Stimulated activated CD4-positive, alpha-beta T cell treated with anti-CD3 and anti-CD28 coated beads, Interleukin-4, amount 100 ng/mL, for 48 hours (primary cell): ENCODE measurements around the gene SOX6.

Experiments
- DNase-seq, 2 donors: peaks; one replicate each; pipeline ENCODE4 v3.0.0-alpha.2; 2020; ENCODE audit warnings: low read depth in 2 of 2

SOX6 gene

GRCh38 chr11:16317712-16318111 is 38.6 kb downstream of the SOX6 start:
- no peak for DNase-seq

- no peak for DNase-seq
Measured at GRCh38 chr11:16313846-16314245, 42.5 kb downstream of the SOX6 start.

- DNase-seq = no peak
Measured at GRCh38 chr11:16312233-16312765, 44.0 kb downstream of the SOX6 start.

- DNase-seq = no peak
Measured at GRCh38 chr11:16311831-16312230, 44.5 kb downstream of the SOX6 start.

- DNase-seq = no peak
Measured at GRCh38 chr11:16310943-16311342, 45.4 kb downstream of the SOX6 start.

- DNase-seq = no peak
Measured at GRCh38 chr11:16309226-16309625, 47.1 kb downstream of the SOX6 start.

GRCh38 chr11:16301462-16301861 is 54.9 kb downstream of the SOX6 start:
- no peak for DNase-seq

GRCh38 chr11:16299884-16300782 is 56.2 kb downstream of the SOX6 start:
- DNase-seq = no peak

GRCh38 chr11:16299390-16299789 is 57.0 kb downstream of the SOX6 start:
- no peak for DNase-seq

GRCh38 chr11:16297332-16297731 is 59.0 kb downstream of the SOX6 start:
- no peak for DNase-seq

- no peak for DNase-seq
Measured at GRCh38 chr11:16296273-16296672, 60.1 kb downstream of the SOX6 start.

GRCh38 chr11:16295592-16295991 is 60.8 kb downstream of the SOX6 start:
- no peak for DNase-seq

GRCh38 chr11:16293204-16293681 is 63.1 kb downstream of the SOX6 start:
- DNase-seq = no peak

- no peak for DNase-seq
Measured at GRCh38 chr11:16292167-16292859, 64.0 kb downstream of the SOX6 start.

- no peak for DNase-seq
Measured at GRCh38 chr11:16291729-16292128, 64.6 kb downstream of the SOX6 start.

GRCh38 chr11:16289541-16289940 is 66.8 kb downstream of the SOX6 start:
- no peak for DNase-seq

- DNase-seq = no peak
Measured at GRCh38 chr11:16287630-16288280, 68.6 kb downstream of the SOX6 start.

- no peak for DNase-seq
Measured at GRCh38 chr11:16286095-16286494, 70.3 kb downstream of the SOX6 start.

GRCh38 chr11:16280256-16280682 is 76.1 kb downstream of the SOX6 start:
- no peak for DNase-seq

- DNase-seq = no peak
Measured at GRCh38 chr11:16279524-16279923, 76.8 kb downstream of the SOX6 start.

- DNase-seq = no peak
Measured at GRCh38 chr11:16278979-16279378, 77.4 kb downstream of the SOX6 start.

GRCh38 chr11:16278273-16278672 is 78.1 kb downstream of the SOX6 start:
- no peak for DNase-seq
